ENCODE data around the gene ASL.
"Not testable (repeated sequence)": the region's sequence is repeated elsewhere in the genome, so short reads cannot be mapped to it uniquely, and the experiment has no call there.

The ASL gene

DNA sequence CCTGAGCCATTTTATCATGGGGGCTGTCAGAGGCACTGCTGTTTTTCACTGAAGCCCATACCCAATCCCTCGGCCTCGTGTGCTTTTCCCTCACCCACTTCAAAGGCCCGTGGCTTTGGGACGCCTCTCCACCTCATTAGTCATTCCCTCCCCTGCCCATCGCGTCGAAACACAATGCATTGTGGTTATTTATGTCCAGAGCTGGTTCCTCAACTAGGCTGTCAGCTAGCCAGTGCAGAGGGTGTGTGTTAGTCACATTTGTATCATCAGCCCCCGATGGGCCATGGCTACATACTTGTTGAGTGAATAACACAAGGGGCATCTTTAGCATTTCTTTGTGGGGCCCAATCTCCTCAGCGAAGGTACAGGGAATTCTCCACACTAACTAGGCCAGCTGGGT is 35.2 kb downstream of the ASL start:
- H3K27ac ChIP-seq (ENCODE audit: low read length) = no peak overlapping the region
- TF ChIP-seq CTCF (IDR thresholded peaks at IDR 0.05; ENCODE audit: low read length) (no peak), EZH2 (optimal IDR thresholded peaks at IDR 0.05; ENCODE audit: low read depth, low read length) (no peak)
- no peak overlapping the region for H3K4me3 ChIP-seq (ENCODE audit: low read length)
- no peak overlapping the region for H2AFZ ChIP-seq (ENCODE audit: low read length)
- H3K4me2 ChIP-seq (ENCODE audit: low read depth, low read length) = no peak overlapping the region
- no peaks in the 10 kb centered on the region for H3K36me3 ChIP-seq (replicated peaks; ENCODE audit: insufficient read depth, low read length)
- H3K27me3 ChIP-seq (replicated peaks; ENCODE audit: insufficient read depth, low read length) = no peaks in the 10 kb centered on the region
- no peaks in the 10 kb centered on the region for H3K9me2 ChIP-seq (replicated peaks; ENCODE audit: insufficient read depth, low read length)
- no peaks in the 10 kb centered on the region for H3K9me3 ChIP-seq (replicated peaks; ENCODE audit: insufficient read depth, low read length)
- H3K4me1 ChIP-seq (ENCODE audit: low read length) = peaks cover 2% of the 10 kb centered on the region
- peaks cover 14% of the 10 kb centered on the region for H3K79me2 ChIP-seq (ENCODE audit: low read length)
- DNase-seq = no peak
- H3F3A ChIP-seq (ENCODE audit: insufficient read depth, low read length) = peaks cover 8% of the 10 kb centered on the region
- H3K9ac ChIP-seq (ENCODE audit: low read length) = no peak overlapping the region
- H4K20me1 ChIP-seq (ENCODE audit: insufficient read depth, low read length) = no peaks in the 10 kb centered on the region

GRCh38 chr7:66114743-66115649 is 39.4 kb downstream of the ASL start, which contains the start of gene CRCP:
TSS of gene CRCP (plus strand) at chr7:66114847. CDS start at chr7:66114963, 116 bp downstream.
- Histone ChIP-seq H3K4me1 (ENCODE audit: low read length) (peaks cover 5% of the 10 kb centered on the region), H3K9me3 (replicated peaks; ENCODE audit: insufficient read depth, low read length) (no peaks in the 10 kb centered on the region), H3K4me2 (ENCODE audit: low read depth, low read length) (peak within 1 kb of the TSS; percentile 91), H3K36me3 (replicated peaks; ENCODE audit: insufficient read depth, low read length) (no peaks in the 10 kb centered on the region), H3K4me3 (ENCODE audit: low read length) (peak within 1 kb of the TSS; percentile 91), H3K27me3 (replicated peaks; ENCODE audit: insufficient read depth, low read length) (no peaks in the 10 kb centered on the region), H3K27ac (ENCODE audit: low read length) (peak within 1 kb of the TSS; percentile 92), H2AFZ (ENCODE audit: low read length) (peak within 1 kb of the TSS; percentile 81), H3F3A (ENCODE audit: insufficient read depth, low read length) (peaks cover 8% of the 10 kb centered on the region), H3K9ac (ENCODE audit: low read length) (peak within 1 kb of the TSS; percentile 93), H4K20me1 (ENCODE audit: insufficient read depth, low read length) (peaks cover 16% of the 10 kb centered on the region; the same call in 1 of the 2 replicates), H3K9me2 (replicated peaks; ENCODE audit: insufficient read depth, low read length) (no peaks in the 10 kb centered on the region), H3K79me2 (ENCODE audit: low read length) (peaks cover 55% of the 10 kb centered on the region)
- DNase-seq = peak; percentile 79
- no peak for TF ChIP-seq EZH2 (optimal IDR thresholded peaks at IDR 0.05; ENCODE audit: low read depth, low read length)
- peak; percentile 31 for TF ChIP-seq CTCF (IDR thresholded peaks at IDR 0.05; ENCODE audit: low read length)

GRCh38 chr7:66116680-66117420 is 41.2 kb downstream of the ASL start:
- not testable (repeated sequence) for H2AFZ ChIP-seq (ENCODE audit: low read length); H3K9me2 ChIP-seq (replicated peaks; ENCODE audit: insufficient read depth, low read length); H3K27ac ChIP-seq (ENCODE audit: low read length); H3K36me3 ChIP-seq (replicated peaks; ENCODE audit: insufficient read depth, low read length); H3K9ac ChIP-seq (ENCODE audit: low read length); H3K4me3 ChIP-seq (ENCODE audit: low read length); H3K4me1 ChIP-seq (ENCODE audit: low read length); H3K27me3 ChIP-seq (replicated peaks; ENCODE audit: insufficient read depth, low read length); H3K9me3 ChIP-seq (replicated peaks; ENCODE audit: insufficient read depth, low read length); DNase-seq; H3F3A ChIP-seq (ENCODE audit: insufficient read depth, low read length); H3K4me2 ChIP-seq (ENCODE audit: low read depth, low read length)
- Histone ChIP-seq H4K20me1 (ENCODE audit: insufficient read depth, low read length) (peaks cover 20% of the 10 kb centered on the region; the same call in 1 of the 2 replicates), H3K79me2 (ENCODE audit: low read length) (peaks cover 72% of the 10 kb centered on the region)
